ENCODE data around the gene RFT1.

RFT1 gene

GRCh38 chr3:53079791-53080555 lies 50.3 kb downstream of the RFT1 start:
- peaks cover 6% of the 10 kb centered on the region for H3K36me3 Mint-ChIP-seq
- peak overlapping the region; percentile 74 for H3K27ac Mint-ChIP-seq
- no peaks in the 10 kb centered on the region for H3K4me1 Mint-ChIP-seq
- no peaks in the 10 kb centered on the region for H3K9me3 Mint-ChIP-seq
- DNase-seq (ENCODE audit: low spot score in 2 of 2) (no peak), ATAC-seq (no peak)
- no peak overlapping the region for H3K4me3 Mint-ChIP-seq

DNA sequence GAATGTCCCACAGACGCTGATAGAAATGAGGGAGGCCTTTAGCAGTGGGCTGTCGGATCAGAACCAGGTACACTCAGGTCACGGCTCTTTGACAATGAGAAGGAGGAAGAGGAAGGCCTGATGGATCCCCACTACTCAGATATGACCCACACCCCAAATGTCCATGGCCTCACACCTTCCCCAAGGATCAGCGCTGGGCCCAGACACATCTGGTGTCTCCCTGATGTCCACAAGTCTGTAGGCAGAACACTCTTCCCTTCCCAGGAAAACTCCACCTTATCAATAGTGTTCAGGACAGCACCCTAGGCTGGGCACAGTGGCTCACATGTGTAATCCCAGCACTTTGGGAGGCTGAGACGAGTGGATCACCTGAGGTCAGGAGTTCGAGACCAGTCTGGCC lies 51.1 kb downstream of the RFT1 start:
- Mint-ChIP-seq H3K4me1 (no peaks in the 10 kb centered on the region), H3K9me3 (no peaks in the 10 kb centered on the region), H3K27ac (peak overlapping the region; percentile 74), H3K4me3 (no peak overlapping the region), H3K36me3 (peaks cover 6% of the 10 kb centered on the region)
- ATAC-seq (no peak), DNase-seq (ENCODE audit: low spot score in 2 of 2) (no peak)

DNA sequence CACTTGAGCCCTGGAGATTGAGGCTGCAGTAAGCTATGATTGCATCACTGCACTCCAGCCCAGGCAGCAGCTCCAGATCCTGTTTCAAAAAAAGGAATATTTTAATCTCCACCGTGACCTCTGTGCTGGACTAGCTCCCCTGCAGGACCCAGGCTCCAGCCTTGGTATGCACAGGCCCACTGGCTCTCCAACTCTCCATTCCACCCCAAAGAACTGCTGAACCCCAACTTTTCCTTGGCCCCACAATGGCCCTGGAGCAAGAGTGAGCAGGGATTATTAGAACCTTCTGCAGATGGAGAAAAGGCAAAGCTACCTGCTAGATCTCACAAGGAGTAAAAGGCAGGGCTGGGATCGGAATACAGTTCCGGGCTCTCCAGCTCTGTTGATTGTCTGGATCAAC lies 51.6 kb downstream of the RFT1 start:
- Mint-ChIP-seq H3K4me1 (peaks cover under 1% of the 10 kb centered on the region), H3K9me3 (no peaks in the 10 kb centered on the region), H3K4me3 (no peak overlapping the region), H3K27ac (peak overlapping the region; percentile 74), H3K36me3 (peaks cover 6% of the 10 kb centered on the region)
- ATAC-seq, result no peak
- DNase-seq (ENCODE audit: low spot score in 2 of 2), result no peak

- no peak overlapping the region for H3K4me3 Mint-ChIP-seq
- ATAC-seq, result no peak
- H3K4me1 Mint-ChIP-seq, result peaks cover 10% of the 10 kb centered on the region
- H3K36me3 Mint-ChIP-seq, result peaks cover 6% of the 10 kb centered on the region
- no peak for DNase-seq (ENCODE audit: low spot score in 2 of 2)
- no peak overlapping the region for H3K27ac Mint-ChIP-seq
- no peaks in the 10 kb centered on the region for H3K9me3 Mint-ChIP-seq
Observed at GRCh38 chr3:53077476-53078220, 52.6 kb downstream of the RFT1 start.

DNA sequence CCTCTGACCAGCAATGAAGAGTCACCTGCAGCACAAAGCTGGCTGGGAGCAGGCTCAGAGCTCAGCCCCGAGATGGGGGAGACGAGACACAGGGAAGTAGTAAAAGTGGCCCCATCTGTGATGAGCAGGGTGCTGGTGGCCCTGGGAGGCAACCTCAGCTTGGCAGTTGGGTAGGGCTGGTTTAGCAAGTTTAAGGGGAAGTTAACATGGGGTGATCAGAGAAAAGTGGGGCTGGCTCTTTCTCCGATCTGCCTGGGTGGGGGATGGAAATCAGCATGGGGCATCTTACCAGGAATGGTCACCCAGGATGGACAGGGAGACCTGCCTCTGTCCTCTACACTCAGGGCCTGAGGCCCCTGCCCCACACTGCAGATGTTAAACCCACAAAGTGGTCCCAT lies 54.5 kb downstream of the RFT1 start:
- peaks cover 15% of the 10 kb centered on the region for H3K4me1 Mint-ChIP-seq
- peaks cover 6% of the 10 kb centered on the region for H3K36me3 Mint-ChIP-seq
- peak overlapping the region; percentile 35 for H3K27ac Mint-ChIP-seq
- ATAC-seq, result no peak
- H3K4me3 Mint-ChIP-seq, result no peak overlapping the region
- no peak for DNase-seq (ENCODE audit: low spot score in 2 of 2)
- H3K9me3 Mint-ChIP-seq, result no peaks in the 10 kb centered on the region

GRCh38 chr3:53074761-53075742 lies 55.2 kb downstream of the RFT1 start:
- Mint-ChIP-seq H3K4me1 (peaks cover 15% of the 10 kb centered on the region), H3K27ac (peak overlapping the region; percentile 84), H3K9me3 (no peaks in the 10 kb centered on the region), H3K4me3 (no peak overlapping the region), H3K36me3 (peaks cover 6% of the 10 kb centered on the region)
- ATAC-seq (no peak), DNase-seq (ENCODE audit: low spot score in 2 of 2) (no peak)

DNA sequence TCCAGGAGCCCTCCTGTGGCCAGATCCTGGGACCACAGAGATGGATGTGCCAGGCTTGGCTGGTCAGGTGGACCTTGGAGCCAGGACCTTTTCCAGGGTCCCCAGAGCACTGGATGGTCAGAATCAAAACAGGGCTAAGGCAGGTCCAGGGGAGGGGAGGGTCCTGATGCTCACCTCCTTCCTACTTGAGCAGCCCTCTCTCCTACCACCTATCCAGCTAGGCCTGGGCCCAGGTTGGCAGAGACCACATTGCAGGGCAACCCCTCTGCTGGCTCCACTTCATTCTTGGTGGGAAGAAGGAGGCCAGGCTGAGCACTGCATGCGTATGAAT lies 55.9 kb downstream of the RFT1 start:
- DNase-seq (ENCODE audit: low spot score in 2 of 2), result no peak
- Mint-ChIP-seq H3K4me3 (no peak overlapping the region), H3K36me3 (peaks cover 6% of the 10 kb centered on the region), H3K27ac (peak overlapping the region; percentile 84), H3K9me3 (no peaks in the 10 kb centered on the region), H3K4me1 (peaks cover 15% of the 10 kb centered on the region)
- no peak for ATAC-seq

DNA sequence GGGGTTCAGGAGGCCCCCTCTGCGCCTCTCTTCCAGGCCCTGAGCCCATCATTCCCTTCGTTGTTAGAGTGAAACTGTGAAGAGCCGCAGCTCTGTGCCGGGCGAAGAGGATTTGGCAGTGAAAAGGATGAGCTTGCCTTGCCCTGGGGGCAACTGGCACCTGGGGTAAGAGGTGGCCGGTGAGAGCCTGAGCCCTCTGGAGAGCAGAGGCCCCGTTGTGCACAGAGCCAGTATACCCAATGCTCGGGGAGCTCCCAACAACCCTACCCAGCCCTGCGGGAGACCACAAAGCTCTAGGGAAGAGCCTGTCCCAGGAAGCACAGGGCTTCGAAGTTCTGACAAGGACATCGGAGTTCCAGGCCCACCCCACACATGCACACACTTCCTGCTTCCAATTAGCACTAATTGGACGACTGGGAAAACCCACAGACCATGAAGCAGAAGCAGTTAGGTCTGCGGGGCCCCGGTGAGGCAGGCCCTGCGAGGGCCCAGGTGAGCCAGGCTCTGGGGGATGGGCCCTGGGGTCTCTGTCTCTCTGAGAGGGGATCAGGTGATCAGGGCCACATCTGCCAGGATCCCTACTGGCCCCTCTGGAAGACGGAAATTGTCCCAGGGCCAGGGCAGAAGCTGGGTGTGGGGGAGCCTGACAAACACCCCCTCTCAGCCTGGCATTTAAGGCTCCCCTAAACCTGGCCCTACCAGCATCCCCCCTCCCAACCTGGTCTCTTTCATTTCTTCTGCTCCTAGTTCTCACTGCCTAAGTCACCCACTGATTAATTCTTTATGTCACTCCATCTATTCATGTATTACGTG lies 56.5 kb downstream of the RFT1 start:
- peaks cover 6% of the 10 kb centered on the region for H3K36me3 Mint-ChIP-seq
- DNase-seq (ENCODE audit: low spot score in 2 of 2) (no peak), ATAC-seq (no peak)
- peak overlapping the region; percentile 93 for H3K27ac Mint-ChIP-seq
- H3K4me3 Mint-ChIP-seq, result peak overlapping the region; percentile 90
- H3K4me1 Mint-ChIP-seq, result peaks cover 15% of the 10 kb centered on the region
- H3K9me3 Mint-ChIP-seq, result no peaks in the 10 kb centered on the region

DNA sequence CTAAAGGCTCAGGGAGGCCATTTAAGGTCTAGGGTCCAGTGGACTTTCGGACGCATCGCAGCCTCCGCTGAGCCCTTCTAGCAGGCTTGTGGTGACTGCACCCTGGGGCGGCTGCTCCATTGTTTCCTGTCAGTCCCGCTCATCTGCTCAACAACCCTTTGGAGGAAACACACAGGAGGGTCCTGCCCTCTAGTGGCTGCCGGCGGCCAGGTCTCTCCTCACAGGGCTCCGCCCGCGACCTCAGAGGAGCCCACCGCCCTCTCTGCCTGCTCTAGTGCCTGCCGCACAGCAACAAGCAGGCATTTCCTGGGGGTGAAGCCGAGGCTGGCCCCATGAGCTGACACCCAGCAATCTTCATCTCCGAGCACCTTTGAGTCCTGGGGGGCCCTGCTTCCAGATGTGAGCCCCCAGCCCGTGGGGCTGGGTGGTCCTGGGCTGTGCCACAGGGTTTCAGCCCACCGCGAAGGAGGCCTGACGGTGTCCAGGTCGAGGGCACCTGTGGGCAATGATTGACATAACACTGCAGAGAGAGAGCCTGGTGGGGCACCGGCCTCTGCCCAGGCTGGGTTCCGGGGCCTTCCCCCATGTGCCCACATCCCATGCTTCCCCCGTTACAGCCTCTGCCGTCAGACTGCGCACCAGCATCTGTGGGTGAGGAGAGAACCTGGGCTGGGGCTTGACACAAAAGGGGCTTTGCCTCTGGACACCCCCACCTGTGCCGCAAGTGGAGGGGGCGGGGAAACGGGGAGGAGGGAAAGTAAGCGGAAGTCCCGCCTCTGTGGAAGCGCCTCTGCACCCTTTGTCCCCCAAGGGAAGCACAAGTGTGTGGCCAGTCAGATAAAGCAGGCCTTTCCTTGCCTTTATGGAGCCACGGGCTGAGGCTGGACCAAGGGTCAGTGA lies 57.3 kb downstream of the RFT1 start:
- DNase-seq (ENCODE audit: low spot score in 2 of 2) (peak; percentile 74 to 92), ATAC-seq (peak; percentile 96)
- H3K27ac Mint-ChIP-seq, result peak overlapping the region; percentile 93
- H3K4me3 Mint-ChIP-seq, result peak overlapping the region; percentile 90
- H3K36me3 Mint-ChIP-seq, result peaks cover 6% of the 10 kb centered on the region
- peaks cover 15% of the 10 kb centered on the region for H3K4me1 Mint-ChIP-seq
- no peaks in the 10 kb centered on the region for H3K9me3 Mint-ChIP-seq

DNA sequence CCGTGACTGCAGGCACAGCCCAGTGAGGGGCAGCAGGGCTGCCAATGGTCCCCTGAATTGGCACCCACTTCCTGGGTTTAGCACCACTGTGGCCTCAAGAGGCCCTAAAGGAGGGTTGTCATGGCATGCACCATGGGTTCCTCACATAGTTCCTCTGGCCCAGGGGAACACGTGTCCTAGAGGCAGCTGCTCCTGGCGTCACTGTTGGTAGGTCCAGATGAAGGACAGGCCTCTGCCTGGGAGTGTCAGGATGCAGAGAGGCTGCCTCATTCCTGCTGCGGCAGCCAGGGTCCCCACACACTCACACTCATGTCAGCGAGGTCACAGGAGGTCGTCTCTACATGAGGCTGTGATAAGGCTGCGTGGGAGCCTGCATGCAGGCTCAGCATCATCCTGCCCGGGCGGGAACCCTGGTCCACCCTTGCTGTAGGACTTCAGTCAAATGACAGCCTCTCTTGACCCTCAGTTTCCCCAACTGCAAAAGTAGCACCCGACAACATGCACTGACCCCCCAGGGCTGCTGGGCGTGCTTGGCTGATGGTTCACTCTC lies 58.3 kb downstream of the RFT1 start:
- no peaks in the 10 kb centered on the region for H3K9me3 Mint-ChIP-seq
- H3K4me3 Mint-ChIP-seq, result peak overlapping the region; percentile 90
- peaks cover 15% of the 10 kb centered on the region for H3K4me1 Mint-ChIP-seq
- H3K27ac Mint-ChIP-seq, result peak overlapping the region; percentile 93
- no peak for DNase-seq (ENCODE audit: low spot score in 2 of 2)
- peaks cover 5% of the 10 kb centered on the region for H3K36me3 Mint-ChIP-seq
- ATAC-seq, result no peak

GRCh38 chr3:53069422-53070068 lies 60.7 kb downstream of the RFT1 start:
- peaks cover 15% of the 10 kb centered on the region for H3K4me1 Mint-ChIP-seq
- no peak for ATAC-seq
- H3K4me3 Mint-ChIP-seq, result no peak overlapping the region

DNA sequence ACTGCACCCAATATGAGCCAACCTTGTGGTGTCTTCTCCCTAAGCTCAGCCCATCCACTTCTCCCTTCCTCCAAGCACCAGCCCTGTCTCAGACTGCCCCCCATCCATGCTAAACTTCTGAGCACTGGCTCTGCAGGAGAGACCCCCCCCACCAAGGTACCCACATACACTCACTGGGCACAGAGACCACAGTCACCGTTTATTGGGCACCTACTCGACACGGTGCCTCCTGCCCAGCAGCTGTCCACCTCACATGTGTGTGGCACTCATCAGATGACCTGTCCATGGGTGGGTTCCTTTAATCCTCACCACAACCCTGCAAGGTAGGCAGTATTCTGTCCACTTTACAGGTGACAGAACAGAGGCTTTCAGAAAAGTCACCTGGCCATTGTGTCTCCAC lies 62.1 kb downstream of the RFT1 start:
- ATAC-seq, result no peak
- Mint-ChIP-seq H3K4me3 (no peak overlapping the region), H3K9me3 (no peaks in the 10 kb centered on the region), H3K4me1 (peaks cover 10% of the 10 kb centered on the region), H3K36me3 (no peaks in the 10 kb centered on the region), H3K27ac (no peak overlapping the region)
- DNase-seq (ENCODE audit: low spot score in 2 of 2), result no peak

More at GRCh38 chr3:53069422-53070068, 60.7 kb downstream of the RFT1 start:
- Mint-ChIP-seq H3K9me3 (no peaks in the 10 kb centered on the region), H3K27ac (no peak overlapping the region), H3K36me3 (no peaks in the 10 kb centered on the region)
- no peak for DNase-seq (ENCODE audit: low spot score in 2 of 2)

- no peak overlapping the region for H3K27ac Mint-ChIP-seq
- no peak for DNase-seq (ENCODE audit: low spot score in 2 of 2)
Observed at GRCh38 chr3:53067567-53067966, 62.7 kb downstream of the RFT1 start.

More at GRCh38 chr3:53067567-53067966, 62.7 kb downstream of the RFT1 start:
- H3K4me3 Mint-ChIP-seq, result no peak overlapping the region
- H3K4me1 Mint-ChIP-seq, result peaks cover 4% of the 10 kb centered on the region
- no peaks in the 10 kb centered on the region for H3K36me3 Mint-ChIP-seq
- no peaks in the 10 kb centered on the region for H3K9me3 Mint-ChIP-seq
- no peak for ATAC-seq
